IPS DF 4.7 (cell line): ENCODE data around the gene KIF6.

Experiments used
- DNase-seq: peaks from one replicate; pipeline ENCODE4 v3.0.0-alpha.2; 2013; ENCODE audit warnings: low spot score; ENCODE audit errors: extremely low read depth

Gene KIF6

GRCh38 chr6:39453241-39453640, 272.0 kb downstream of the KIF6 start:
- DNase-seq: no peak

DNA sequence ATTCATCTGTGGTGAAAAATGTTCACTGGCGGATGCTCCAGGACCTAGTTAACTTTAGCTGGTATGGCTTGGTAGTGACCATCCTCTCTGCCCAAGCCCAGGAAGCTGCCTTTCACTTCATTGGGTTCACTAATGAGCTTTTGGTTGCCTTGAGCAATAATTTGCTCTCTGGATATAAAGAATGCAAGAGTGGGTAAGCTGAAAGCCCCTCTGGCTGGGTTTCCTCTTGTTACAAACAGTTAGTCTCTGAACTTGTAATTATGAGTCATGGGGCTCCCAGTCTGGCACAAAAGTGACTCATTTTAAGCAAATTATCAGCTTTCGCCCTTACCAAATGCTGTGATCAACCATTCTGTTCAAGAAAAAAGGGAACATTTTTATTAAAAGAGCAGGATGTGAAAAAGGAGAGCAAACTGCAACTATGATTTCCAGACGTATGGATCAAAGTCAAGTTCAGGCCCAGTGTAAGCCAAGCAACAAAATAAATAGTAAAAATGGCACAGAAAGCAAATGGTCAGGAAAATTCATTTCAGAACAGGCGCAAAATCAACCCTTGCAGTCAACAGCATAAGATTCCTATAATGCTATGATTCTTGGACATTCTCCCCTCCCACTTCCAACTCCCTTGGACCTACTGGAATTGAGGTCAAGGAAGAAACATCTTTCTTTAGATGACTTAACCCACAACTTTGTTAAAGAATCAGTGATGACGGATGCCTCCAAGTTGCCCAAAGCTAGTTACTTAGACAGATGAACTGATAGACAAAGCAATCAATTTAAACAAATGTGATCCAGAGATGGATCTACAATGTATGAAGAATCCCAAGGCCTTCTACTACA, 272.7 kb downstream of the KIF6 start:
- no peak for DNase-seq

DNA sequence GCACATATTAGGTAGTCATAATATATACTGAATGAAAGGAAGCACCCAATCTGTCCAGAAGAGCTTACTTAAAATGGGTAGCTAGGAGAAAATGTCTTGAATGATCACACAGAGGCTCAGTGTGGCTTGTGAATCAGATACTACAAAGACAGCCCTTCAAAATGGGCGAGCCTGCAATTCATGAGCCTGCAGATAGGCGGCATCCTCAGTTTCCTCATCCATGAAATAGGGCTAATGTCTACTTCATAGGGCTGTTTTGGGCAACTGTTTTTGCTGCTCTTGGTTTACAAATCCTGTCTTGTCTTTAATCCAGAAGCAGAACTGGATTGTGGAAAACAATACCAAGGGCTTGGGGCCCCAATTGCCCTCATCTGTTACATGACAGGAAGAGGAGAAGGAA, 273.4 kb downstream of the KIF6 start:
- DNase-seq: peak; percentile 16

GRCh38 chr6:39449022-39449421, 276.2 kb downstream of the KIF6 start:
- no peak for DNase-seq

- no peak for DNase-seq
These were observed 278.3 kb downstream of the KIF6 start for GRCh38 chr6:39446909-39447308.

- DNase-seq: no peak
These were observed 279.5 kb downstream of the KIF6 start for GRCh38 chr6:39445667-39446066.

- no peak for DNase-seq
These were observed 280.7 kb downstream of the KIF6 start for GRCh38 chr6:39444479-39445019.

GRCh38 chr6:39441986-39442385, 283.2 kb downstream of the KIF6 start:
- DNase-seq: no peak

GRCh38 chr6:39441301-39441700, 283.9 kb downstream of the KIF6 start:
- DNase-seq: no peak

- DNase-seq: no peak
These were observed 285.2 kb downstream of the KIF6 start for GRCh38 chr6:39440039-39440426.

- no peak for DNase-seq
These were observed 285.7 kb downstream of the KIF6 start for GRCh38 chr6:39439342-39440038.

DNA sequence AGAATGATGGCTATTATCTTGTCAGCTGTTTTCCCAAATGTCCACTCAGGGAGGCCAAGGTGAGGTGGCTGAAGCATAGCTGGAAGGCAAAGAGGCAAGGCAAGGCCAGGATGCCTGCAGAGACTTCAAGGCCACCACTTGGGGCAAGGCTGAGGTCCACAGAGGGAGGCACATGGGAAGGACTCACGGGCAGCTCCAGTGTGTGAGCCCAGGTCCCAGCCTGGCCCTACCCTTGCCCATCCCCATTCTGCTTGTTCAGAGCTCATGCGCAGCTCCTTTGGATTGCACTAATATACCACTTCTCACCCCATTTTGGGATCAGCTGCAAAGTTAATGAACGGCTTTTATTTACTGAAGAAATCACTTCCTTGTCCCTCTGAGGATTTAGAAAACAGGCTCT, 291.6 kb downstream of the KIF6 start:
- no peak for DNase-seq

GRCh38 chr6:39432330-39433025, 292.7 kb downstream of the KIF6 start:
- DNase-seq: no peak

DNA sequence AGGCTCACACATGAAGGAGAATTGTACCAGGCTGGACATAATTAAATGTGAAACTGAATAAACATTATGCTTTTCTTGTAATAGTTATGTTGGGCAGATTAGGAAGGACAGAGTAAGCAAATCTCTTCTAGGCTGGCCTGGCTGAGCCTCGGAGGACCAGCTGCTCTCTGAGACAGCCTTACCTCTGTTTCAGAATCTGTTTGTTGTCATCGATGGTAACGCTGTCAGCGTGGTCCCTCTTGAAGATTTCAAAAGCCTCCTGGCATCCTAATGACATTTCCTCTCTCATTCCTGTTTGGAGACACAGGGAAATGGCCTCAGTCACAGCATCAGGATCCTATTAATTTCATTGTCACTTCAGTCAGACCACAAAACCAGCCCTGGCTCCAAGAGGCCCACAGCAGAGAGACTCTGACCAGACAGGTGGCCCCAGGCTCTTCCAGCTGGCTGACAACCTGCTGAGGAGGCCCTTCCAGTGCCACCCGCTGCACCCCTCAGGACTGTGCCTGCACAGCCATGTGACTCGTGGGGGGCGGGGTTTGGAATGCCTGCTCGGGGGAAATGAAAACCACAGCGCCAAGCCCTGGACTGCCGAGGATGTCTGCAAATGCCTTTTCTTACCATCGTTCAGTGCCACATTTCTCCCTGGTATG, 294.2 kb downstream of the KIF6 start:
- DNase-seq: no peak

GRCh38 chr6:39430446-39430845, 294.8 kb downstream of the KIF6 start:
- no peak for DNase-seq

- DNase-seq: no peak
These were observed 296.4 kb downstream of the KIF6 start for GRCh38 chr6:39428816-39429215.

DNA sequence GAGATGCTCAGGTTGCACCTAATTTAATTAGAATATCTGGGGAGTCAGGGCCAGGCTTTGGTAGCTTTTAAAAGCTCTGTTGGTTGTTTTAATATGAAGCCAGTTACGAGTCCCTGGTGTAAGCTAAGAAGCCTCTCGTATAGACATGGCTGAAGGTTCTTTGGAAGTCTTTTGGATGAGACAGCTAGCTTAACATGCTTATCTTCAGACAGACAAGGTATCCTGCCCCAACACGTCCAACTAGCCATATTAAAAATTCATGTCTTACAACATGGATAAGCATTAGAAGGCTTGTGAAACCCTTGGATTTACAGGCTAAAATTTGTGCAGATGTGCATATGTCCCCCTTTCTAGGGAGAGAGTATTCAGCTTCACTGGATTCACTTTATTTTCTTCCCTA, 297.1 kb downstream of the KIF6 start:
- DNase-seq: no peak

GRCh38 chr6:39426073-39426456, 299.1 kb downstream of the KIF6 start:
- DNase-seq: no peak

- DNase-seq: no peak
These were observed 299.7 kb downstream of the KIF6 start for GRCh38 chr6:39425346-39426072.

- no peak for DNase-seq
These were observed 300.4 kb downstream of the KIF6 start for GRCh38 chr6:39424831-39425230.

DNA sequence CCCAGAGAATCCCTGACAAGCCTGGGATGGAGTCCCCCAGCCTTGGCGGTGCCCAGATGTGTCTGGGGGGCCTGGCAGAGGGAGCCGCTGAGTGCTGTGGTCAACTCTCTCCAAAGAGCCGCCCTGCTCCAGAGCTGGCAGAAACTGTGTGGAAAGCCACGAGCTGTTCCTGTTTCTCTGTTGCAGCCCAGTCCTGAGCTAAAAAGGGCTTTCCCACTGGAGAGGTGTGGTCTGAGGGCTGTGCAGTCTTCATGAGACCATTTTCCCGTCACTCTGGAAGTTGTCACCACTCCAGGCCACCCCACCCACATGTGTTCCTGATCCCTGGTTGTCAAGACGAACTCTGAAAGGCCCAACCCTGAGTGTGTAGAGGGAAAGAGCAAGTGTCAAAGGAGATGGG, 303.0 kb downstream of the KIF6 start:
- no peak for DNase-seq
